Measurements from ENCODE around the gene ZNF804B.

ZNF804B gene

GRCh38 chr7:89103564-89103963, 344.1 kb downstream of the ZNF804B start:
- H3K27ac ChIP-seq (ENCODE audit: low read length) = no peak overlapping the region
- peaks cover 3% of the 10 kb centered on the region; the same call in 1 of the 2 replicates for H3K9me3 ChIP-seq (ENCODE audit: insufficient read depth, low read depth, low read length)
- no peaks in the 10 kb centered on the region for H3K27me3 ChIP-seq (ENCODE audit: insufficient read depth, low read length)
- no peak overlapping the region for H3K4me3 ChIP-seq (ENCODE audit: low read length)
- no peak overlapping the region for H3K9ac ChIP-seq (ENCODE audit: low read depth, low read length)
- peaks cover 16% of the 10 kb centered on the region; the same call in 1 of the 2 replicates for H3K4me1 ChIP-seq (ENCODE audit: insufficient read depth, low read length)
- H3K36me3 ChIP-seq (ENCODE audit: insufficient read depth, low read depth, low read length) = no peaks in the 10 kb centered on the region

- H3K9me3 ChIP-seq (ENCODE audit: insufficient read depth, low read depth, low read length) = peaks cover 3% of the 10 kb centered on the region; the same call in 1 of the 2 replicates
- H3K27me3 ChIP-seq (ENCODE audit: insufficient read depth, low read length) = no peaks in the 10 kb centered on the region
- no peak overlapping the region for H3K27ac ChIP-seq (ENCODE audit: low read length)
- no peak overlapping the region for H3K4me3 ChIP-seq (ENCODE audit: low read length)
- no peak overlapping the region for H3K9ac ChIP-seq (ENCODE audit: low read depth, low read length)
- no peaks in the 10 kb centered on the region for H3K36me3 ChIP-seq (ENCODE audit: insufficient read depth, low read depth, low read length)
- H3K4me1 ChIP-seq (ENCODE audit: insufficient read depth, low read length) = peaks cover 16% of the 10 kb centered on the region; the same call in 1 of the 2 replicates
Measured at GRCh38 chr7:89104748-89105685, 345.5 kb downstream of the ZNF804B start.

DNA sequence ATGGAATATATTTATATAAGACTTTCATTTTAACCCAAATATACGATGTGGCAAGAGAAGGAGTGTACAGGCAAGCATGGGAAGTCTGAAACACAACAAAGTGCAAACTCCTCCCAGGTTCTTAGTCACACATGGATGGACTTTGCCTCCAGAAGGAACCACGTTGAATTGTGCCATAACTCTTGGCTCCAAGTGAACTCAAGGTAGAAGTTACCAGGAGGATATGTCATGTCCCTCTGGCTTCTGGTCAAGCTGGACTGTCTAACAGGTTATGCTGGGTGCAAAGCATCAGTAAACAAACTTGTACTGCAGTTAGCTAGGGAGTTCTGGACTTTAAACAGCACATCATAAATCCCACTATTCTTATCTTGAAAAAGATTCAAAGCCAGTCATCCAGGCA, 364.4 kb downstream of the ZNF804B start:
- Histone ChIP-seq H3K4me1 (ENCODE audit: insufficient read depth, low read length) (no peaks in the 10 kb centered on the region), H3K9me3 (ENCODE audit: insufficient read depth, low read depth, low read length) (no peaks in the 10 kb centered on the region), H3K27ac (ENCODE audit: low read length) (no peak overlapping the region), H3K9ac (ENCODE audit: low read depth, low read length) (no peak overlapping the region), H3K4me3 (ENCODE audit: low read length) (no peak overlapping the region), H3K27me3 (ENCODE audit: insufficient read depth, low read length) (no peaks in the 10 kb centered on the region), H3K36me3 (ENCODE audit: insufficient read depth, low read depth, low read length) (no peaks in the 10 kb centered on the region)

DNA sequence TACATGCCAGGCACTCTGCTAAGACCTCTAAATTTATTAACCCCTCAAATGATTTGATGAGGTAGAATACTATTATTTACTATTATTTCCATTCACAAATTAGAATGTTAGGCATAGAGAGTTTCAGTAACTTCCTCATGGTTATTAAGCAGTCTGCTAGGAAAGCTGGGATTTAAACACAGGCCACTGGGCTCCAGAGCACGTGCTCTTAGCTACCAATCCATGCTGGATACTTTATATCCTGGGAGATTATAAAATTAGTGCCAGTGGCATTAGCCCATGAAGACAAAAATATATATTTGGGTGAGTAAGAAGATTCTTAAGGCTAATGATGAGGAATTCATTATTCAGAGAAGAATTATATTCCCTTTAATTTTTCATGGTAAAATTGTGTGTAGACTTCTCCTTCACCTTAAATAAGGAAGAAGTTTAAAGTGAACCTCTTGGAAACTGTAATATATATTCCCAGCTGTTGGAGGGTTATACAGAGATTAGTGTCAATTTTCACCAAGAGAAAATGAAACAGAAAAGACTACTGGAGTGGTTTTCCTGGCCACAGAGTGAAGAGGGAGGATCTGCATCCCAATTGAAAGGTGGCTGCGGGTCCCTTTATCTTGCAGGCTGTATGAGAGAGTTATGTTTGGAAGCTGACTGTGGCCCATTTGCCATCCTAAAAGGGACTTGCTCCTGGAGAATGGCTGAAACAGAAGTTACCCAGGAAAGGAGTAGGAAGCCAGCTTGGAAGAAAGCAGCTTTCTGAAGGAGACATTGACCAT, 370.3 kb downstream of the ZNF804B start:
- no peaks in the 10 kb centered on the region for H3K9me3 ChIP-seq (ENCODE audit: insufficient read depth, low read depth, low read length)
- H3K4me3 ChIP-seq (ENCODE audit: low read length) = no peak overlapping the region
- no peak overlapping the region for H3K9ac ChIP-seq (ENCODE audit: low read depth, low read length)
- no peaks in the 10 kb centered on the region for H3K4me1 ChIP-seq (ENCODE audit: insufficient read depth, low read length)
- no peak overlapping the region for H3K27ac ChIP-seq (ENCODE audit: low read length)
- no peaks in the 10 kb centered on the region for H3K36me3 ChIP-seq (ENCODE audit: insufficient read depth, low read depth, low read length)
- H3K27me3 ChIP-seq (ENCODE audit: insufficient read depth, low read length) = no peaks in the 10 kb centered on the region

DNA sequence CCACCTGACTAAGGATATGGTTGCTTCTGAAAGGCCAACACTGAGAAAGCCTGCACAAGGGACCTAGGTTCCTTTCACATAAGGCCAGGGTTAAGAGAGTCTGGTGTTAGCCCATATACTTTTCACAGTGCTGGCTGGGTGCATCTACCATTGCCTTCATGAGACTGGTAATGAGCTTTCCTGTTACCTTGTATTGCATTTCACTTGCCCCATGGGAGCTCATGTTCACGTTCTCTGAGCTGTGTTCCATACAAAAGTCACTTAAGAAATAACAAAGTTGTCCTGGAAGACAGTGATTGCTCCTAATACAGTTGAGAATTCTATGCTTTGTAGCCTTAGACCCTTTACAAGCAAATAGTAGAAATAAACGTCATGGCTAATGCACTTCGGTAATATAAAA, 373.9 kb downstream of the ZNF804B start:
- Histone ChIP-seq H3K27me3 (ENCODE audit: insufficient read depth, low read length) (no peaks in the 10 kb centered on the region), H3K9me3 (ENCODE audit: insufficient read depth, low read depth, low read length) (no peaks in the 10 kb centered on the region), H3K36me3 (ENCODE audit: insufficient read depth, low read depth, low read length) (no peaks in the 10 kb centered on the region), H3K9ac (ENCODE audit: low read depth, low read length) (no peak overlapping the region), H3K27ac (ENCODE audit: low read length) (no peak overlapping the region), H3K4me1 (ENCODE audit: insufficient read depth, low read length) (no peaks in the 10 kb centered on the region), H3K4me3 (ENCODE audit: low read length) (no peak overlapping the region)

- H3K9ac ChIP-seq (ENCODE audit: low read depth, low read length) = no peak overlapping the region
- no peak overlapping the region for H3K27ac ChIP-seq (ENCODE audit: low read length)
- no peak overlapping the region for H3K4me3 ChIP-seq (ENCODE audit: low read length)
Measured at GRCh38 chr7:89133819-89134218, 374.3 kb downstream of the ZNF804B start.

DNA sequence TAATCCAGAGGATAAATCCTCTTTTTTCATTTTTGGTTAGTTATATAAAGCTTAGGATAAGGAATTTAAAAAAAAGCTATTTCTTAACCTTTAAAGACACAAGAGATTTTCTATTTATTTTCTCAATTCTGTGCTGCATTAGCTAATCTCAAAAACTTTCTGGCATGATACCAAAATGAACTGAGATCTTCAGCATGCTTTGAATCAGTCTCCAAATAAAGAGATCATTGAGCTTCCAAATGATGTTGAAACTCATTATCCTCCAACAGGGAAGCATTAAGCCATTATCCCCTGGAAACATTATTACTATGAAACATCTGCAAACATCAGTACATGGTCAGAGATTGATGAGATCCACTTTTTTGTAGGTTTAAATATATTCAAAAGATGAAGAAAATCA, 386.3 kb downstream of the ZNF804B start:
- no peaks in the 10 kb centered on the region for H3K27me3 ChIP-seq (ENCODE audit: insufficient read depth, low read length)
- no peaks in the 10 kb centered on the region; the same call in 1 of the 2 replicates for H3K9me3 ChIP-seq (ENCODE audit: insufficient read depth, low read depth, low read length)
- no peaks in the 10 kb centered on the region for H3K36me3 ChIP-seq (ENCODE audit: insufficient read depth, low read depth, low read length)
- no peak overlapping the region for H3K9ac ChIP-seq (ENCODE audit: low read depth, low read length)
- no peak overlapping the region for H3K27ac ChIP-seq (ENCODE audit: low read length)
- peaks cover 6% of the 10 kb centered on the region for H3K4me1 ChIP-seq (ENCODE audit: insufficient read depth, low read length)
- H3K4me3 ChIP-seq (ENCODE audit: low read length) = no peak overlapping the region

More at GRCh38 chr7:89133819-89134218, 374.3 kb downstream of the ZNF804B start:
- Histone ChIP-seq H3K27me3 (ENCODE audit: insufficient read depth, low read length) (no peaks in the 10 kb centered on the region), H3K4me1 (ENCODE audit: insufficient read depth, low read length) (no peaks in the 10 kb centered on the region), H3K9me3 (ENCODE audit: insufficient read depth, low read depth, low read length) (no peaks in the 10 kb centered on the region), H3K36me3 (ENCODE audit: insufficient read depth, low read depth, low read length) (no peaks in the 10 kb centered on the region)

DNA sequence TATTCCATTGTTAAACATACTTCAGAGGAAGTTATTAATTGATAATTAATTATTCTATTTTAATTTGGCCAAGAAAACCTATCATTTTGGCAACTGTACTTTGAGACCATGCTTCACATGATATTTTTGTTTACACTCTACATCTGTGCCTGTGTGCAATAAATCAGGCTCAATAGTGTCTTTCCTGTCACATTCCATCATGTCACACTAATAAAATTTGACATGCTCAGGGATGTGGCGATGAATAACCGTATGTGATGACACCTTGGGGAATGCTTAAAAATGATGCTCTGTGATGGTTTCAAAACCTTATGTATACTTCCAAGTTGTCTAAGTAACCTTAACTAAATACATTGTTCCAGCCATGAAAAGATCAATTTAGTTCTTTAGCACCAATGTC, 400.6 kb downstream of the ZNF804B start:
- Histone ChIP-seq H3K4me3 (ENCODE audit: low read length) (no peak overlapping the region), H3K36me3 (ENCODE audit: insufficient read depth, low read depth, low read length) (no peaks in the 10 kb centered on the region), H3K4me1 (ENCODE audit: insufficient read depth, low read length) (no peaks in the 10 kb centered on the region), H3K9me3 (ENCODE audit: insufficient read depth, low read depth, low read length) (no peaks in the 10 kb centered on the region), H3K27me3 (ENCODE audit: insufficient read depth, low read length) (no peaks in the 10 kb centered on the region), H3K9ac (ENCODE audit: low read depth, low read length) (no peak overlapping the region), H3K27ac (ENCODE audit: low read length) (no peak overlapping the region)

DNA sequence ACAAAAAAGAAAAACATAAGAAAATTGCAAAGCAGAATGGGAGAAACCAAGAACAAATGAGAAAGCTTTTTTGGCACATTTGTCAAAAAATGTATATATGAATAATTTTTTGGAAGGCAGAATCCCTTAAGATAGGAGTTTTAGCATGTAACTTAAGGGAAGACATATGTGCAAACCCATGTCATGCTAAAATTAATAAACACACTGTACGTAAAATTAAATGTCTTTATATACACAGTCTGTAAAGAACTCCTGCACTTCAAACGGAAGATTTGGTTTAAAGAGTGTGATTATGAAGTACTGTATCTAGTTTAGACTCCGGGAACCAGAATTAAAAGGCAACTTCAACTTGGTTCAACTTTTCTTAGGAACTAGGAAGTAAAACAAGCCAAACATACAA, 405.9 kb downstream of the ZNF804B start:
- Histone ChIP-seq H3K9me3 (ENCODE audit: insufficient read depth, low read depth, low read length) (no peaks in the 10 kb centered on the region), H3K27ac (ENCODE audit: low read length) (no peak overlapping the region), H3K9ac (ENCODE audit: low read depth, low read length) (no peak overlapping the region), H3K36me3 (ENCODE audit: insufficient read depth, low read depth, low read length) (no peaks in the 10 kb centered on the region), H3K27me3 (ENCODE audit: insufficient read depth, low read length) (no peaks in the 10 kb centered on the region), H3K4me1 (ENCODE audit: insufficient read depth, low read length) (no peaks in the 10 kb centered on the region), H3K4me3 (ENCODE audit: low read length) (no peak overlapping the region)

DNA sequence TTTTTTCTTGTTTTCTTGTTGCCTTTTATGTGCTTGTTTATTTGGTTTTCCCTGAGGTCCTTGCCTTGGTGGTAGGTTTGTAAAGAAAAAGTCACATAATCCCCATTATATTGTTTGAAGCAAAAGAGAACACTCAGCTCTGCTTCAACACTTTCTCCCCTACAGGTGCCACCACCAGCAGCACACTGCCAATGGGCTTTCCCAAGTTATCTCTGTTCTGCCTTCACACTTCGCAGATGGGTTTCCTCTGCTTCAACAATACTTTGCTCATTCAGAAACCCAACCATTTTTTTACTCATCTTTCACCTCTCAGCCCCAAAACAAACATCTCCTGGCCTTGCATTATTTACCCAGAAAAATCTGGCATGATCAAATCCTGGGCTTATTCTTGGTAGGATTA, 411.1 kb downstream of the ZNF804B start:
- no peaks in the 10 kb centered on the region for H3K4me1 ChIP-seq (ENCODE audit: insufficient read depth, low read length)
- no peaks in the 10 kb centered on the region for H3K9me3 ChIP-seq (ENCODE audit: insufficient read depth, low read depth, low read length)
- no peak overlapping the region for H3K27ac ChIP-seq (ENCODE audit: low read length)
- H3K36me3 ChIP-seq (ENCODE audit: insufficient read depth, low read depth, low read length) = no peaks in the 10 kb centered on the region
- H3K9ac ChIP-seq (ENCODE audit: low read depth, low read length) = no peak overlapping the region
- no peak overlapping the region for H3K4me3 ChIP-seq (ENCODE audit: low read length)
- no peaks in the 10 kb centered on the region for H3K27me3 ChIP-seq (ENCODE audit: insufficient read depth, low read length)

- H3K36me3 ChIP-seq (ENCODE audit: insufficient read depth, low read depth, low read length) = no peaks in the 10 kb centered on the region
- H3K4me3 ChIP-seq (ENCODE audit: low read length) = no peak overlapping the region
- no peaks in the 10 kb centered on the region for H3K27me3 ChIP-seq (ENCODE audit: insufficient read depth, low read length)
- H3K9ac ChIP-seq (ENCODE audit: low read depth, low read length) = no peak overlapping the region
- peaks cover 6% of the 10 kb centered on the region; the same call in 1 of the 2 replicates for H3K4me1 ChIP-seq (ENCODE audit: insufficient read depth, low read length)
- no peak overlapping the region for H3K27ac ChIP-seq (ENCODE audit: low read length)
- H3K9me3 ChIP-seq (ENCODE audit: insufficient read depth, low read depth, low read length) = no peaks in the 10 kb centered on the region
Measured at GRCh38 chr7:89182116-89182515, 422.6 kb downstream of the ZNF804B start.
